Stimulated activated CD8-positive, alpha-beta memory T cell treated with anti-CD3 and anti-CD28 coated beads, Interleukin-2, amount 100 ng/mL, for 48 hours (primary cell): ENCODE data around the gene SCAPER.
"Not testable (repeated sequence)": the region's sequence is repeated elsewhere in the genome, so short reads cannot be mapped to it uniquely, and the experiment has no call there.

Experiments used
- DNase-seq, 2 donors: peaks; one replicate each; pipeline ENCODE4 v3.0.0-alpha.2; 2020; ENCODE audit warnings: low read depth in 2 of 2

The SCAPER gene

GRCh38 chr15:76501011-76501410 is 404.1 kb downstream of the SCAPER start:
- DNase-seq, result no peak

- DNase-seq, result no peak
Measured at GRCh38 chr15:76495487-76495886, 409.7 kb downstream of the SCAPER start.

GRCh38 chr15:76492538-76492937 is 412.6 kb downstream of the SCAPER start:
- DNase-seq, result no peak

GRCh38 chr15:76483752-76484151 is 421.4 kb downstream of the SCAPER start:
- no peak for DNase-seq

GRCh38 chr15:76483018-76483417 is 422.1 kb downstream of the SCAPER start:
- DNase-seq, result no peak

- DNase-seq, result no peak
Measured at GRCh38 chr15:76480267-76480666, 424.9 kb downstream of the SCAPER start.

GRCh38 chr15:76470691-76471090 is 434.4 kb downstream of the SCAPER start:
- DNase-seq, result no peak

- DNase-seq, result no peak
Measured at GRCh38 chr15:76468722-76469121, 436.4 kb downstream of the SCAPER start.

GRCh38 chr15:76467136-76467535 is 438.0 kb downstream of the SCAPER start:
- no peak for DNase-seq

- DNase-seq, result no peak
Measured at GRCh38 chr15:76465728-76466127, 439.4 kb downstream of the SCAPER start.

- DNase-seq, result no peak
Measured at GRCh38 chr15:76464247-76464646, 440.9 kb downstream of the SCAPER start.

- no peak for DNase-seq
Measured at GRCh38 chr15:76460871-76461270, 444.3 kb downstream of the SCAPER start.

GRCh38 chr15:76460347-76460746 is 444.8 kb downstream of the SCAPER start:
- DNase-seq, result no peak

- no peak for DNase-seq
Measured at GRCh38 chr15:76451540-76451939, 453.6 kb downstream of the SCAPER start.

GRCh38 chr15:76449455-76449854 is 455.7 kb downstream of the SCAPER start:
- no peak for DNase-seq

- no peak for DNase-seq
Measured at GRCh38 chr15:76448755-76449154, 456.4 kb downstream of the SCAPER start.

GRCh38 chr15:76447728-76448441 is 457.3 kb downstream of the SCAPER start:
- no peak for DNase-seq

- no peak for DNase-seq
Measured at GRCh38 chr15:76440441-76440840, 464.7 kb downstream of the SCAPER start.

- DNase-seq, result no peak
Measured at GRCh38 chr15:76439542-76439941, 465.6 kb downstream of the SCAPER start.

- no peak for DNase-seq
Measured at GRCh38 chr15:76433798-76434400, 471.2 kb downstream of the SCAPER start.

- not testable (repeated sequence) for DNase-seq
Measured at GRCh38 chr15:76433036-76433435, 472.1 kb downstream of the SCAPER start.

- no peak for DNase-seq
Measured at GRCh38 chr15:76432604-76433003, 472.5 kb downstream of the SCAPER start.

GRCh38 chr15:76431971-76432370 is 473.2 kb downstream of the SCAPER start:
- DNase-seq, result no peak

- DNase-seq, result not testable (repeated sequence)
Measured at GRCh38 chr15:76430711-76431110, 474.4 kb downstream of the SCAPER start.
